ENCODE data around the gene IGF2R. TPM values are rescaled to one million over a fixed set of nuclear protein-coding genes. Genes with fewer than 3 reads are reported as not detected.
A peak's percentile ranks its signal among the peaks of the same experiment; 100 is the strongest.
"Not testable (repeated sequence)": the region's sequence is repeated elsewhere in the genome, so short reads cannot be mapped to it uniquely, and the experiment has no call there.

The IGF2R gene
- total and polyA plus RNA-seq, 2 experiments from 2014 or later, result 61.2 to 132 TPM

DNA sequence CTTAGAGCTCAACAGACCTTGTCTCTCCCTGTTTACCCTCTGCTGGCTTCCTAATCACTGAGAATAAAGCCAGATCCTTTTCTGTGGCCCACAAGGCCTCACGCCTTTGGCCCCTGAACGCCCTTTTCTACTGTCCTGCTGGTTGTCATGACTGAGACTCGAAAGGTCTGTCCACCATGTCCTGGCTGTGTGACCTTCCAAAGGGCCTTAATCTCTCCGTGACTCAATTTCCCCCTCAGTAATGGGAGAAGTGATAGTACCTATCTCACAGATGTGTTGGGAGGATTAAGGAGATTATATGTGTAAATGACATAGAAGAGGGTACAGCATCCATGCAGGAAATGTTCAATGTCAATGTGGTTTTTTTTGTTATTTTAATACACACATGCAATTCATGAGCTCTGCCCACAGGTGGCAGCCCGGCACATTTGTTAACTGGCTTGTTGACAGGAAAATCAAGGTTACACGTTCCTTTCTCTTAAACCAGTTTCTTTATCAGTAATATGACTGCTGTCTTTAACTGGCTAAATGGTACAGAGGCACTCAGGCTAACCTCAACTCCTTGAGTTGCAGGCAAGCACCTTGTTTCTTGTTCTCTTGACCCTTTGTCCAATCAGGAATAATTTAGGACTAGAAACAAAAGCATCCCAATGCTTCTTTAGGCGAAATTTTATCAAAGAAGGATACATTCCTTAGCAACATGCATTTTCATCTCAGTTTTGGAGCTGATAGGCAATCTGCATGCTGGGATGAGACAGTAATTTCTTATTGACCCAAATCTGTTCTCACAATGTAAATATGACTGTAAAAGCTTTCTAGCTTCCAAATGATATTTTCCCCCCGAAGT is 169.3 kb downstream of the IGF2R start:
- Histone ChIP-seq H3K27ac (peak overlapping the region; percentile 44), H3K27me3 (no peaks in the 10 kb centered on the region), H3K9me3 (ENCODE audit: low read depth) (no peaks in the 10 kb centered on the region), H3K36me3 (replicated peaks; ENCODE audit: insufficient read depth, low read depth) (no peaks in the 10 kb centered on the region), H3K4me1 (ENCODE audit: insufficient read depth) (peaks cover 30% of the 10 kb centered on the region), H3K9me2 (replicated peaks; ENCODE audit: insufficient read depth) (no peaks in the 10 kb centered on the region), H2AFZ (no peak overlapping the region), H4K20me1 (ENCODE audit: insufficient read depth, poor library complexity, severe bottlenecking) (no peaks in the 10 kb centered on the region), H3K4me3 (no peak overlapping the region), H3K4me2 (no peak overlapping the region), H3K79me2 (no peaks in the 10 kb centered on the region)
- peak; percentile 83 for DNase-seq (ENCODE audit: low spot score)
- TF ChIP-seq CTCF (IDR thresholded peaks at IDR 0.05; ENCODE audit: poor library complexity) (peak; percentile 77), EZH2 (IDR thresholded peaks at IDR 0.05; ENCODE audit: borderline replicate concordance) (no peak)
- WGBS (ENCODE audit: low lambda C conversion rate, missing lambda C conversion rate), result 64% methylated on average over 8 of the region's 8 CpGs

DNA sequence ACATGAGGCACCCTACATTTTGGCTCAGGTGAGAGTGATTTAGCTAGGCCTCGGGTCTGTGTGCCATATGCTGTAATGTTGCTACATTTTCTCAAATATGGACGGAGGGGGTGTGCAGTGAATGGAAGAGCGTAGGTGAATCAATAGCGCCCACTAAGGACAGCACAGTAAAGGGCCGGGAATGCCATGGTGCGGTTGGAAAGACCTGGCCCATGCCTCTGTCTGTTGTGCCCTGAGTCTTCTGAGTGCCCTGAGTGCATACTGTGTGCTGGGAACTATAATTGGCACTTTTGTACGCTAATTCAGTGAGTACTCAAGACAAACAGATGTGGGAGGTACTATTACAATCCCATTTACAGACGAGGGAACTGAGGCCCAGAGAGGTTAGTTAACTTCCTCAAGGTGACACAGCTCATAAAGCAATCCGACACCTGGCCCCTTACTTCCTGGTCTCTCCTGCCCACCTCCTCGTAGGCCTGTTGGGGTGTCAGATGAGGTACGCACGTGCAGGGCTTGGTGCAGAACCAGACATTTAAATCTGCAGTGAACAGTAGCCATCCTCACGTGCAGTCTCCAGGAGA is 170.0 kb downstream of the IGF2R start:
- Histone ChIP-seq H4K20me1 (ENCODE audit: insufficient read depth, poor library complexity, severe bottlenecking) (no peaks in the 10 kb centered on the region), H3K27me3 (no peaks in the 10 kb centered on the region), H3K4me2 (no peak overlapping the region), H3K27ac (peak overlapping the region; percentile 44), H3K79me2 (no peaks in the 10 kb centered on the region), H3K4me1 (ENCODE audit: insufficient read depth) (peaks cover 30% of the 10 kb centered on the region), H3K4me3 (no peak overlapping the region), H2AFZ (no peak overlapping the region), H3K9me3 (ENCODE audit: low read depth) (no peaks in the 10 kb centered on the region), H3K9me2 (replicated peaks; ENCODE audit: insufficient read depth) (no peaks in the 10 kb centered on the region), H3K36me3 (replicated peaks; ENCODE audit: insufficient read depth, low read depth) (no peaks in the 10 kb centered on the region)
- no peak for DNase-seq (ENCODE audit: low spot score)
- 87% methylated on average over 13 of the region's 13 CpGs for WGBS (ENCODE audit: low lambda C conversion rate, missing lambda C conversion rate)
- TF ChIP-seq EZH2 (IDR thresholded peaks at IDR 0.05; ENCODE audit: borderline replicate concordance) (no peak), EZH2phosphoT487 (IDR thresholded peaks at IDR 0.05; ENCODE audit: low read depth, severe bottlenecking, unreplicated experiment) (no peak), CTCF (IDR thresholded peaks at IDR 0.05; ENCODE audit: poor library complexity) (no peak)

DNA sequence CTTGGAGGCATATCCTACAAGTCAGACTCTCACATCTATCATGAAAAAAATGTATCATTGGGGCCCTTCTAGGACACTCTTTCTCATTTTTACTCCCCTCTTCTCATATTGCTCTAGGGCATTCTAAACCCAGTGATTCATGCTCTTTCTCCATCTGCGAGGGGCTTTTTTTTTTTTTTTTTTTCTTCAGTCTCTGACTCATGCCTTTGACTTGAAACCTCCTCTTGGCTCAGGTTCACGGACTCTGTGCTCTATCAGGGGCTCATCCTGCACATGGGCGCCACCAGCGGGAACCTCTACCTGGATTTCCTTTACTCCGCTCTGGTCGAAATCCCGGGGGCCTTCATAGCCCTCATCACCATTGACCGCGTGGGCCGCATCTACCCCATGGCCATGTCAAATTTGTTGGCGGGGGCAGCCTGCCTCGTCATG is 170.6 kb downstream of the IGF2R start:
- no peak overlapping the region for H2AFZ ChIP-seq
- no peak overlapping the region for H3K4me3 ChIP-seq
- 83% methylated on average over 12 of the region's 12 CpGs for WGBS (ENCODE audit: low lambda C conversion rate, missing lambda C conversion rate)
- H3K4me1 ChIP-seq (ENCODE audit: insufficient read depth), result peaks cover 30% of the 10 kb centered on the region
- no peaks in the 10 kb centered on the region for H3K9me2 ChIP-seq (replicated peaks; ENCODE audit: insufficient read depth)
- no peaks in the 10 kb centered on the region for H3K36me3 ChIP-seq (replicated peaks; ENCODE audit: insufficient read depth, low read depth)
- H3K79me2 ChIP-seq, result no peaks in the 10 kb centered on the region
- H4K20me1 ChIP-seq (ENCODE audit: insufficient read depth, poor library complexity, severe bottlenecking), result no peaks in the 10 kb centered on the region
- no peak overlapping the region for H3K4me2 ChIP-seq
- TF ChIP-seq EZH2phosphoT487 (IDR thresholded peaks at IDR 0.05; ENCODE audit: low read depth, severe bottlenecking, unreplicated experiment) (no peak), CTCF (IDR thresholded peaks at IDR 0.05; ENCODE audit: poor library complexity) (no peak), EZH2 (IDR thresholded peaks at IDR 0.05; ENCODE audit: borderline replicate concordance) (no peak)
- peak; percentile 58 for DNase-seq (ENCODE audit: low spot score)
- H3K27me3 ChIP-seq, result no peaks in the 10 kb centered on the region
- H3K9me3 ChIP-seq (ENCODE audit: low read depth), result no peaks in the 10 kb centered on the region
- H3K27ac ChIP-seq, result no peak overlapping the region

DNA sequence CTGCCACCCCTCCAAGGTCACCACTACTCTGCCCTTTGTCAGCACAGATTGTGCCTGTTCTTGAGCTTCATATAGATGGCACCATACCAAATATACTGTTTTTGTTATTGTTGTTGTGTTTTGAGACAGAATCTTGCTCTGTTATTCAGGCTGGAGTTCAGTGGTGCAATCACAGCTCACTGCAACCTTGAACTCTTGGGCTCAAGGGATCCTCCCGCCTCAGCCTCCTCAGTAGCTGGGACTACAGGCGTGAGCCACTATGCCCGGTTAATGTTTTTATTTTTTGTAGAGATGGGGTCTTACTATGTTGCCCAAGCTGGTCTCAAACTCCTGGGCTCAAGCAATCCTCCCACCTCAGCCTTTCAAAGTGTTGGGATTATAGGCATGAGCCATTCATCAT is 171.6 kb downstream of the IGF2R start:
- 100% methylated on average over 3 of the region's 3 CpGs for WGBS (ENCODE audit: low lambda C conversion rate, missing lambda C conversion rate)

More for the DNA sequence above, 171.6 kb downstream of the IGF2R start:
- not testable (repeated sequence) for H3K4me2 ChIP-seq; H3K9me3 ChIP-seq (ENCODE audit: low read depth); H3K36me3 ChIP-seq (replicated peaks; ENCODE audit: insufficient read depth, low read depth); H3K9me2 ChIP-seq (replicated peaks; ENCODE audit: insufficient read depth); H3K79me2 ChIP-seq; H3K27me3 ChIP-seq; H2AFZ ChIP-seq; H4K20me1 ChIP-seq (ENCODE audit: insufficient read depth, poor library complexity, severe bottlenecking); DNase-seq (ENCODE audit: low spot score); H3K4me3 ChIP-seq
- H3K27ac ChIP-seq, result peak overlapping the region; percentile 59
- peaks cover 24% of the 10 kb centered on the region for H3K4me1 ChIP-seq (ENCODE audit: insufficient read depth)
